UCSD-AML1 (cell line): Measurements from ENCODE around the gene C16orf87.

ENCODE experiments used
- DNase-seq: peaks from one replicate; lab custom pipeline; 2025; ENCODE audit not compliant: unreplicated experiment; lab: John Stamatoyannopoulos, UW

The C16orf87 gene

GRCh38 chr16:46759309-46759708 is 71.7 kb downstream of the C16orf87 start:
- DNase-seq = no peak

GRCh38 chr16:46757339-46758050 is 73.5 kb downstream of the C16orf87 start:
- no peak for DNase-seq

GRCh38 chr16:46756772-46757171 is 74.2 kb downstream of the C16orf87 start:
- DNase-seq = no peak

- DNase-seq = no peak
These were observed 78.0 kb downstream of the C16orf87 start for GRCh38 chr16:46753015-46753414.

GRCh38 chr16:46751381-46751780 is 79.6 kb downstream of the C16orf87 start:
- no peak for DNase-seq

- DNase-seq = no peak
These were observed 81.9 kb downstream of the C16orf87 start for GRCh38 chr16:46748775-46749705.

GRCh38 chr16:46747777-46748651 is 83.0 kb downstream of the C16orf87 start, which contains the start of gene MYLK3:
TSS of gene MYLK3 (minus strand) at chr16:46748344. CDS start at chr16:46748193, 151 bp downstream.
- peak; percentile 21 for DNase-seq

GRCh38 chr16:46746821-46747776 is 83.9 kb downstream of the C16orf87 start:
- DNase-seq = no peak
